ENCODE measurements around the gene STK24.

- TF ChIP-seq CTCF (conservative IDR thresholded peaks at IDR 0.05; ENCODE audit: low read length) (no peak), EZH2phosphoT487 (IDR thresholded peaks at IDR 0.05; ENCODE audit: borderline replicate concordance) (no peak)
Measured at GRCh38 chr13:98429531-98429930, 147.4 kb downstream of the STK24 start.

All from Loucy (cell line).